PC-9 (cell line): Measurements from ENCODE around the gene PIPOX. TPM values are rescaled to one million over a fixed set of nuclear protein-coding genes. Genes with fewer than 3 reads are reported as not detected.
A peak's percentile ranks its signal among the peaks of the same experiment; 100 is the strongest.

Experiments used
- BruUV-seq: library from RNA; stranded (reverse); fragments of 400-500 nt; replicated peaks from 2 replicates; lab custom pipeline; 2021; lab: Mats Ljungman, UMichigan
- CTCF ChIA-PET: fragments of 300-600 bp; sonication (Branson Sonifier 250); formaldehyde crosslinking; loops from one replicate; lab custom pipeline; 2022; ENCODE audit warnings: antibody characterized with exemption; lab: Charles Lee
- POLR2A ChIA-PET: fragments of 300-600 bp; sonication (Branson Sonifier 250); formaldehyde crosslinking; loops from one replicate; lab custom pipeline; 2022; ENCODE audit warnings: antibody characterized with exemption; ENCODE audit not compliant: unreplicated experiment; lab: Charles Lee
- DNase-seq, 2 experiments: peaks; one replicate each; pipeline versions ENCODE4 v3.0.0 to v3.0.0-alpha.2; 2015 to 2022; ENCODE audit warnings: mixed read lengths in 1 of 2
- H2AFZ ChIP-seq: fragments of 200-600 bp; sonication (generic); 2 replicates; pipeline ENCODE4 v1.8.1; 2017; ENCODE audit warnings: antibody characterized with exemption
- H3F3A ChIP-seq: fragments of 200-600 bp; sonication (generic); 2 replicates; pipeline ENCODE4 v1.8.1; 2017; ENCODE audit warnings: antibody characterized with exemption, mild to moderate bottlenecking, low read depth; ENCODE audit not compliant: insufficient read depth
- H3K27ac ChIP-seq: fragments of 200-600 bp; sonication (generic); 2 replicates; pipeline ENCODE4 v1.6.1; 2016; ENCODE audit warnings: mixed run types
- H3K27me3 ChIP-seq: fragments of 200-600 bp; sonication (generic); 2 replicates; pipeline ENCODE4 v1.6.1; 2016; ENCODE audit warnings: low read depth, mixed run types; ENCODE audit not compliant: insufficient read depth
- H3K36me3 ChIP-seq: fragments of 200-600 bp; sonication (generic); 2 replicates; pipeline ENCODE4 v1.6.1; 2016; ENCODE audit warnings: low read depth, mixed run types
- H3K4me1 ChIP-seq: fragments of 200-600 bp; sonication (generic); replicated peaks from 2 replicates; pipeline ENCODE4 v1.6.1; 2016; ENCODE audit warnings: mixed run types; ENCODE audit not compliant: insufficient read depth
- H3K4me2 ChIP-seq: fragments of 200-600 bp; sonication (generic); 2 replicates; pipeline ENCODE4 v1.6.1; 2017; ENCODE audit warnings: mixed run types
- H3K4me3 ChIP-seq: fragments of 200-600 bp; sonication (generic); 2 replicates; pipeline ENCODE4 v1.6.1; 2016; ENCODE audit warnings: mixed run types
- H3K79me2 ChIP-seq: fragments of 200-600 bp; sonication (generic); 2 replicates; pipeline ENCODE4 v1.6.1; 2017; ENCODE audit warnings: low read depth, mixed run types
- H3K9me2 ChIP-seq: fragments of 200-600 bp; sonication (generic); 2 replicates; pipeline ENCODE4 v1.8.1; 2017; ENCODE audit warnings: mild to moderate bottlenecking; ENCODE audit not compliant: insufficient read depth
- H3K9me3 ChIP-seq: fragments of 200-600 bp; sonication (generic); 2 replicates; pipeline ENCODE4 v1.8.1; 2016; ENCODE audit warnings: low read depth; ENCODE audit not compliant: insufficient read depth
- H4K20me1 ChIP-seq: fragments of 200-600 bp; sonication (generic); 2 replicates; pipeline ENCODE4 v1.8.1; 2017; ENCODE audit not compliant: insufficient read depth
- CTCF ChIP-seq: fragments of 200-600 bp; sonication (generic); conservative IDR thresholded peaks from 2 replicates; pipeline ENCODE4 v1.6.1; 2017; ENCODE audit warnings: mixed run types, antibody characterized with exemption, mild to moderate bottlenecking, moderate library complexity
- EZH2 ChIP-seq: fragments of 200-600 bp; sonication (generic); IDR thresholded peaks from 2 replicates; pipeline ENCODE4 v1.8.0; 2017; ENCODE audit warnings: antibody characterized with exemption, low read depth
- intact Hi-C: fragments of 100-400 bp; cut with micrococcal nuclease; formaldehyde crosslinking; loops from one replicate; pipeline ENCODE4 v1.10.0; 2022; ENCODE audit not compliant: unreplicated experiment
- total RNA-seq: library from RNA; stranded (reverse); gene quantifications from 2 replicates; pipeline ENCODE4 v1.2.3, GENCODE V29; 2021

PIPOX gene
- total RNA-seq, 1 experiment from 2014 or later = 2.8 TPM

GRCh38 chr17:29100296-29100695 lies 57.4 kb downstream of the PIPOX start:
- no TSS peak for BruUV-seq
- Histone ChIP-seq H2AFZ (no peak overlapping the region), H3K9me2 (no peaks in the 10 kb centered on the region), H3K9me3 (no peaks in the 10 kb centered on the region), H3K27me3 (no peaks in the 10 kb centered on the region), H3K36me3 (peaks cover 14% of the 10 kb centered on the region; the same call in 1 of the 2 replicates), H4K20me1 (no peaks in the 10 kb centered on the region), H3K4me2 (no peak overlapping the region; the same call in 1 of the 2 replicates), H3K79me2 (no peaks in the 10 kb centered on the region), H3K4me1 (peaks cover 37% of the 10 kb centered on the region), H3K27ac (no peak overlapping the region), H3K4me3 (no peak overlapping the region), H3F3A (peaks cover 28% of the 10 kb centered on the region; the same call in 1 of the 2 replicates)
- TF ChIP-seq EZH2 (no peak), CTCF (no peak)
- intact Hi-C loops = no loop called here
- ChIA-PET POLR2A (no interaction called here), CTCF (no interaction called here)
- peak in 1 of 2 experiments; percentile 15 for DNase-seq

GRCh38 chr17:29102046-29102445 lies 59.1 kb downstream of the PIPOX start:
- peaks cover 45% of the 10 kb centered on the region for H3K4me1 ChIP-seq
- intact Hi-C loops = no loop called here
- H3K36me3 ChIP-seq = peaks cover 28% of the 10 kb centered on the region; the same call in 1 of the 2 replicates
- no TSS peak for BruUV-seq
- H3K9me2 ChIP-seq = no peaks in the 10 kb centered on the region
- H3K4me2 ChIP-seq = peak overlapping the region; percentile 45
- no peak for DNase-seq
- no peak for TF ChIP-seq EZH2
- no peak for TF ChIP-seq CTCF
- H3F3A ChIP-seq = peaks cover 30% of the 10 kb centered on the region; the same call in 1 of the 2 replicates
- CTCF ChIA-PET = no interaction called here
- H3K27me3 ChIP-seq = no peaks in the 10 kb centered on the region
- H4K20me1 ChIP-seq = no peaks in the 10 kb centered on the region
- H3K79me2 ChIP-seq = 0 out of 2 replicates have a peak, but pooled peaks cover 10% of the 10 kb centered on the region
- POLR2A ChIA-PET = no interaction called here
- H3K9me3 ChIP-seq = no peaks in the 10 kb centered on the region
- H3K27ac ChIP-seq = peak overlapping the region; percentile 81
- H2AFZ ChIP-seq = no peak overlapping the region
- H3K4me3 ChIP-seq = no peak overlapping the region; the same call in 1 of the 2 replicates

DNA sequence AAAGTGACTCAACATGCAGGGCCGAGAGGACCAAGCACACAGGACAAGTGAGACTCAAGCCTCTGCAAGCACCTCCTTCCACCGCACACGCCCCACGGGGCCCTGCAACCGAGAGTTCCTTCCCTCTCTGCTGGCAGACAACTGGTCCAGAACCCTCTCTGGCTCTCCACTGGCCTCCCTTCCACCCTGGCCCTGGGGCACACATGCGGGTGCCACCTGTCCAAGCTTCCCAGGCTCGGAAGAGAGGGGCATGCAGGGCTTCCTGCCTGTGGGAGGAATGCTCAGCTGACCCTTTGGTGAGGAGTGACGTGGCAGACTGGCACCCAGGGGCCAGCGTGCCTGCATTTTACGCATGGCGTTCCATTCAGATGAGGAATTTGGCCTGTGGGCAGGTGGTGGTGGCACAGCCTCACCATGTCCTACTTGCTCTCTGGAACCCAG lies 59.8 kb downstream of the PIPOX start:
- no peaks in the 10 kb centered on the region for H3K9me3 ChIP-seq
- no peak overlapping the region; the same call in 1 of the 2 replicates for H3K4me3 ChIP-seq
- peak overlapping the region; percentile 45 for H3K4me2 ChIP-seq
- H2AFZ ChIP-seq = no peak overlapping the region
- H3K4me1 ChIP-seq = peaks cover 52% of the 10 kb centered on the region
- H3K9me2 ChIP-seq = no peaks in the 10 kb centered on the region
- no peaks in the 10 kb centered on the region for H4K20me1 ChIP-seq
- H3F3A ChIP-seq = peaks cover 37% of the 10 kb centered on the region; the same call in 1 of the 2 replicates
- no peaks in the 10 kb centered on the region for H3K27me3 ChIP-seq
- no peak for TF ChIP-seq CTCF
- TF ChIP-seq EZH2 = no peak
- no TSS peak for BruUV-seq
- H3K36me3 ChIP-seq = peaks cover 25% of the 10 kb centered on the region; the same call in 1 of the 2 replicates
- peak; percentile 67 to 81 for DNase-seq
- CTCF ChIA-PET = no interaction called here
- POLR2A ChIA-PET = no interaction called here
- H3K27ac ChIP-seq = peak overlapping the region; percentile 81
- intact Hi-C loops = no loop called here
- H3K79me2 ChIP-seq = 0 out of 2 replicates have a peak, but pooled peaks cover 10% of the 10 kb centered on the region
